ENCODE results near the gene NMRK2. TPM values are rescaled to one million over a fixed set of nuclear protein-coding genes. Genes with fewer than 3 reads are reported as not detected.

Gene NMRK2
- total RNA-seq, 1 experiment from 2014 or later: 61.9 TPM

GRCh38 chr19:3981373-3981735, 48.5 kb downstream of the NMRK2 start:
- DNase-seq (ENCODE audit: low spot score) (no peak), ATAC-seq (no peak)
- Mint-ChIP-seq H3K27me3 (ENCODE audit: low read depth) (peaks cover 1% of the 10 kb centered on the region; the same call in 1 of the 2 replicates), H3K9me3 (no peaks in the 10 kb centered on the region), H3K4me1 (peaks cover 34% of the 10 kb centered on the region), H3K4me3 (no peak overlapping the region), H3K36me3 (peaks cover 84% of the 10 kb centered on the region), H3K27ac (peak overlapping the region; percentile 93)
- POLR2A ChIA-PET: interaction anchor here (8.7 kb wide), 1 partner anchor 11 kb away, joined by 142 read pairs; the partner anchor contains the start of gene DAPK3
- CTCF ChIA-PET: no interaction called here
- no peak for TF ChIP-seq ZMAT4 (CRISPR knock-in tag; IDR thresholded peaks at IDR 0.05)
- TF ChIP-seq EMX1 (CRISPR knock-in tag; IDR thresholded peaks at IDR 0.05): no peak
- no peak for TF ChIP-seq FOXP1 (CRISPR knock-in tag; IDR thresholded peaks at IDR 0.05; ENCODE audit: borderline replicate concordance)

GRCh38 chr19:3981736-3982681, 49.1 kb downstream of the NMRK2 start:
- H3K9me3 Mint-ChIP-seq: no peaks in the 10 kb centered on the region
- CTCF ChIA-PET: interaction anchor here (1.2 kb wide), 1 partner anchor 11 kb away, joined by 3 read pairs; the partner anchor contains the start of gene DAPK3
- no peak for DNase-seq (ENCODE audit: low spot score)
- H3K4me3 Mint-ChIP-seq: peak overlapping the region; percentile 96
- peaks cover 38% of the 10 kb centered on the region for H3K4me1 Mint-ChIP-seq
- TF ChIP-seq FOXJ3 (CRISPR knock-in tag; IDR thresholded peaks at IDR 0.05; ENCODE audit: borderline replicate concordance) (no peak), KAT7 (CRISPR knock-in tag; IDR thresholded peaks at IDR 0.05; ENCODE audit: borderline replicate concordance) (0 out of 2 replicates have a peak, but pooled peaks have one; percentile 37)
- peak overlapping the region; percentile 98 for H3K27ac Mint-ChIP-seq
- peaks cover 78% of the 10 kb centered on the region for H3K36me3 Mint-ChIP-seq
- peaks cover 7% of the 10 kb centered on the region for H3K27me3 Mint-ChIP-seq (ENCODE audit: low read depth)
- POLR2A ChIA-PET: interaction anchor here (8.7 kb wide), 1 partner anchor 12 kb away, joined by 142 read pairs; the partner anchor contains the start of gene DAPK3
- no peak for ATAC-seq

GRCh38 chr19:3982701-3983541, 50.1 kb downstream of the NMRK2 start:
- ATAC-seq: no peak
- Mint-ChIP-seq H3K9me3 (no peaks in the 10 kb centered on the region), H3K4me3 (peak overlapping the region; percentile 96), H3K27ac (peak overlapping the region; percentile 98), H3K36me3 (peaks cover 69% of the 10 kb centered on the region), H3K27me3 (ENCODE audit: low read depth) (peaks cover 7% of the 10 kb centered on the region), H3K4me1 (peaks cover 42% of the 10 kb centered on the region)
- 0 out of 2 replicates have a peak, but pooled peaks have one; percentile 65 for TF ChIP-seq MLX (CRISPR knock-in tag; IDR thresholded peaks at IDR 0.05)
- TF ChIP-seq ATF3 (CRISPR knock-in tag; conservative IDR thresholded peaks at IDR 0.05): 0 out of 2 replicates have a peak, but pooled peaks have one; percentile 18
- 0 out of 2 replicates have a peak, but pooled peaks have one; percentile 14 for TF ChIP-seq FOXP1 (CRISPR knock-in tag; IDR thresholded peaks at IDR 0.05; ENCODE audit: borderline replicate concordance)
- TF ChIP-seq CREB1 (CRISPR knock-in tag; IDR thresholded peaks at IDR 0.05): peak; percentile 65; the same call in 1 of the 2 replicates
- TF ChIP-seq CTCF (IDR thresholded peaks at IDR 0.05): no peak
- 0 out of 2 replicates have a peak, but pooled peaks have one; percentile 24 for TF ChIP-seq EMX1 (CRISPR knock-in tag; IDR thresholded peaks at IDR 0.05)
- TF ChIP-seq ZNF121 (CRISPR knock-in tag; IDR thresholded peaks at IDR 0.05): no peak
- ChIA-PET CTCF (interaction anchor here (1.2 kb wide), 1 partner anchor 12 kb away, joined by 3 read pairs; the partner anchor contains the start of gene DAPK3), POLR2A (interaction anchor here (8.7 kb wide), 1 partner anchor 12 kb away, joined by 142 read pairs; the partner anchor contains the start of gene DAPK3)
- no peak for DNase-seq (ENCODE audit: low spot score)

GRCh38 chr19:3983542-3983914, 50.7 kb downstream of the NMRK2 start:
- Mint-ChIP-seq H3K4me3 (peak overlapping the region; percentile 96), H3K9me3 (no peaks in the 10 kb centered on the region), H3K36me3 (peaks cover 64% of the 10 kb centered on the region), H3K27ac (peak overlapping the region; percentile 98), H3K4me1 (peaks cover 39% of the 10 kb centered on the region), H3K27me3 (ENCODE audit: low read depth) (peaks cover 7% of the 10 kb centered on the region)
- POLR2A ChIA-PET: interaction anchor here (8.7 kb wide), 1 partner anchor 13 kb away, joined by 142 read pairs; the partner anchor contains the start of gene DAPK3
- ATAC-seq (no peak), DNase-seq (ENCODE audit: low spot score) (no peak)
- CTCF ChIA-PET: no interaction called here
- TF ChIP-seq ZNF317 (CRISPR knock-in tag; IDR thresholded peaks at IDR 0.05; ENCODE audit: borderline replicate concordance, low read depth) (no peak), ZNF671 (CRISPR knock-in tag; IDR thresholded peaks at IDR 0.05) (0 out of 2 replicates have a peak, but pooled peaks have one; percentile 21)
